NB4 (cell line): ENCODE data around the gene PLS3.

Experiments
- CTCF ChIP-seq: IDR thresholded peaks from one replicate; pipeline ENCODE4 v1.5.1; 2012; ENCODE audit warnings: low read depth, low read length
- MAX ChIP-seq: IDR thresholded peaks from 2 replicates; pipeline ENCODE4 v1.6.1; 2011; ENCODE audit warnings: low read depth, low read length

- TF ChIP-seq MAX (no peak), CTCF (no peak)
Measured at GRCh38 chrX:115598556-115598955, 37.6 kb downstream of the PLS3 start.
